Measurements from ENCODE around the gene NIT2. TPM values are rescaled to one million over a fixed set of nuclear protein-coding genes. Genes with fewer than 3 reads are reported as not detected.

NIT2 gene
- total RNA-seq, 1 donor = 25.0 TPM

- no peak overlapping the region for H3K4me3 ChIP-seq (ENCODE audit: low read depth, low read length)
- peak; percentile 18 for DNase-seq (ENCODE audit: low read depth)
- TF ChIP-seq CTCF (IDR thresholded peaks at IDR 0.05; ENCODE audit: insufficient read depth, low read depth, low read length) = no peak
Measured at GRCh38 chr3:100354850-100355249, 20.3 kb downstream of the NIT2 start.

GRCh38 chr3:100358413-100358812 is 23.9 kb downstream of the NIT2 start:
- H3K4me3 ChIP-seq (ENCODE audit: low read depth, low read length) = no peak overlapping the region
- no peak for TF ChIP-seq CTCF (IDR thresholded peaks at IDR 0.05; ENCODE audit: insufficient read depth, low read depth, low read length)
- peak; percentile 55 for DNase-seq (ENCODE audit: low read depth)

GRCh38 chr3:100359035-100359434 is 24.5 kb downstream of the NIT2 start:
- H3K4me3 ChIP-seq (ENCODE audit: low read depth, low read length) = no peak overlapping the region
- no peak for DNase-seq (ENCODE audit: low read depth)
- TF ChIP-seq CTCF (IDR thresholded peaks at IDR 0.05; ENCODE audit: insufficient read depth, low read depth, low read length) = no peak

DNA sequence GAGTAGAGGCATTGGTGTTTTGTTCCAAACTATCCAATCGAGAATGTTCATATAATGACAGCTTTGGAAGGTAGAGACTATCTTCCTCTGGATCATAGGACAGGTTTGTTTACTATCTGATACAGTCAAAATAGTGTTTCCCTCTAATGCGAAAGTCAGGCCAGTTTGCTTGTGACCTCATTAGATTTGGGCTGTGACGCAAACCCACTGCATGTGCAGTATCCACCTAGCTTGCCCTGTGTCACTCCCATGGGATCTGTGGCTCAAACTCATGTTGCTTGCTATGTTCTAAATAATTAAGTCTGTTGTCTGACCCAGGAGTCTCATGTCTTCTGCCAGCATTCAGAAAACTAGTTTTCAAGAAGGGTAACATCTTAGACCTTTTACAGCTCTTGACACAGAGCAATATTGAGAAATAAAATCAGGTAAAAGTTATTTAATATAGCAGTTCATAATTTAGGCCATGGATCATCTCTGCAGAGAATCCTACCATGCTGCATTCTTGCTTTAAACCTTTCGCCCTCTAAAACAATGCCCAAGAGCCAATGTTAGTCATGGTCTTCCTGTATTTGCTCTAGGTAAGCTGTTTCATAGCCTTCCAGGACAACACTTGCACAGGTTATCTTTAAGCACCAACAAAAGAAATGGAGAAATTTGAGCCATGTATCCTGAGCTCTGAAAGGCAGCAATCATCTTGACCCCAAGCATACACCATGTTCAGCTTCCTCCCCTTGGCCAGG is 26.4 kb downstream of the NIT2 start:
- no peak overlapping the region for H3K4me3 ChIP-seq (ENCODE audit: low read depth, low read length)
- TF ChIP-seq CTCF (IDR thresholded peaks at IDR 0.05; ENCODE audit: insufficient read depth, low read depth, low read length) = no peak
- DNase-seq (ENCODE audit: low read depth) = no peak

GRCh38 chr3:100361897-100362296 is 27.3 kb downstream of the NIT2 start:
- TF ChIP-seq CTCF (IDR thresholded peaks at IDR 0.05; ENCODE audit: insufficient read depth, low read depth, low read length) = no peak
- no peak overlapping the region for H3K4me3 ChIP-seq (ENCODE audit: low read depth, low read length)
- no peak for DNase-seq (ENCODE audit: low read depth)

DNA sequence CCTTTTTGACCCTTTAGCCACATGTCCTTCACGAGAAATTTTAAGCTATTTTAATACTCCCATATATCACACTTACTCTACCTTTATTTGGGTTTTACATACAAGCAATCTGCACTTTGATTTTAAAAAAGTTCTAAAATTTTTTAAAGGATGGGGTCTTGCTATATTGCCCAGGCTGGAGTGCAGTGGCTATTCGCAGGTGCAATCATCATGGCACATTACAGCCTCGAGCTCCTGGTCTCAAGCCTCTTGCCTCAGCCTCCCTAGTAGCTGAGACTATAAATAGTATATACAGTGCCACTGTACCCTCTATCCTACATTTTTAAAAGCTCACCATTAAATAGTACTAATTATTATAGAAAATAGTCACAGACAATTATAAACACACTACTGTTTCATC is 29.9 kb downstream of the NIT2 start:
- TF ChIP-seq CTCF (IDR thresholded peaks at IDR 0.05; ENCODE audit: insufficient read depth, low read depth, low read length) = no peak
- no peak for DNase-seq (ENCODE audit: low read depth)

GRCh38 chr3:100366424-100366823 is 31.9 kb downstream of the NIT2 start:
- no peak for TF ChIP-seq CTCF (IDR thresholded peaks at IDR 0.05; ENCODE audit: insufficient read depth, low read depth, low read length)
- no peak overlapping the region for H3K4me3 ChIP-seq (ENCODE audit: low read depth, low read length)
- no peak for DNase-seq (ENCODE audit: low read depth)

More for the DNA sequence above, 29.9 kb downstream of the NIT2 start:
- no peak overlapping the region for H3K4me3 ChIP-seq (ENCODE audit: low read depth, low read length)
